Measurements from ENCODE around the gene IL1RAP. TPM values are rescaled to one million over a fixed set of nuclear protein-coding genes. Genes with fewer than 3 reads are reported as not detected.
"Not testable (repeated sequence)": the region's sequence is repeated elsewhere in the genome, so short reads cannot be mapped to it uniquely, and the experiment has no call there.

Gene IL1RAP
- total RNA-seq, 1 experiment from 2014 or later: 186 TPM

DNA sequence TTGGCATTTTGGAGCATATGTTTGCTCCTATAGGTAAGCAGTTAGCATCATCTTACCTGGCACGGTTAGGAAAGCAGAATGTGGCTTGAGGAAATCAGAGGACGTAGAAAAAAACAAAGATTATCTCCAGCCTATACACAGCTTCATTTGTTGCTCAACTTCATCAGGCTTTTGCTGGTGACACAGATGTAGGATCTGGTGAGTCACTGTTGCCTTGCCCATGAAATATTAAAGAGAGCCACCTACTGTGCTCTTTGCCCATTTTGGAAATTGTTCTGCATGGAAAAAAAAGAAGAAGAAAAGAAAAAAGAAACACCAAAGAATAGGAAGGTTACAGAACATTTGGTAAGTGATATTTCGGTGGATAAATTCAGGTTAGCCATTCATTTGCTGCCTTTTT, 3.8 kb downstream of the IL1RAP start:
- no peaks in the 10 kb centered on the region for H3K27me3 Mint-ChIP-seq (ENCODE audit: unreplicated experiment)
- peaks cover 78% of the 10 kb centered on the region for H3K36me3 Mint-ChIP-seq (ENCODE audit: insufficient read depth, unreplicated experiment)
- peak overlapping the region; percentile 90 for H3K4me3 Mint-ChIP-seq (ENCODE audit: low read depth, unreplicated experiment)
- intact Hi-C loops (cut with micrococcal nuclease; ENCODE audit: unreplicated experiment): loop anchor here (2.0 to 5.0 kb wide), 6 partner anchors 43 to 200 kb away; partner anchors contain the start of gene TMEM207
- DNase-seq: peak; percentile 37
- H3K27ac Mint-ChIP-seq (ENCODE audit: unreplicated experiment): peak overlapping the region; percentile 88
- CTCF ChIA-PET: interaction anchor here (0.6 to 4.8 kb wide), 13 partner anchors 8 to 368 kb away, joined by 3 to 27 read pairs (median 5); no protein-coding TSS in a partner anchor
- H3K9me3 Mint-ChIP-seq (ENCODE audit: low read depth, unreplicated experiment): peaks cover 2% of the 10 kb centered on the region
- no TSS peak for BruUV-seq (replicated peaks)
- H3K4me1 Mint-ChIP-seq (ENCODE audit: low read depth, unreplicated experiment): peaks cover 67% of the 10 kb centered on the region
- no peak for TF ChIP-seq CTCF (IDR thresholded peaks at IDR 0.05; ENCODE audit: unreplicated experiment)

DNA sequence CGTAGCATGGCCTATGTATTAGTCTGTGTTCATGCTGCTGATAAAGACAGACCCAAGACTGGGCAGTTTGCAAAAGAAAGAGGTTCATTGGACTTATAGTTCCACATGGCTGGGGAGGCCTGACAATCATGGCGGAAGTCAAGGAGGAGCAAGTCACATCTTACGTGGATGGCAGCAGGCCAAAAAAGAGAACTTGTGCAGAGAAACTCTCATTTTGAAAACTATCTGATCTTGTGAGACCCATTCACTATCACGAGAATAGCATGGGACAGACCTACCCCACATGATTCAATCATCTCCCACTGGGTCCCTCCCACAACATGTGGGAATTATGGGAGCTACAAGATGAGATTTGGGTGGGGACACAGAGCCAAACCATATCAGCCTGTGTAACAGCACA, 4.6 kb downstream of the IL1RAP start:
- not testable (repeated sequence) for H3K27me3 Mint-ChIP-seq (ENCODE audit: unreplicated experiment); H3K9me3 Mint-ChIP-seq (ENCODE audit: low read depth, unreplicated experiment); BruUV-seq (replicated peaks); DNase-seq
- Mint-ChIP-seq H3K4me1 (ENCODE audit: low read depth, unreplicated experiment) (peaks cover 64% of the 10 kb centered on the region), H3K27ac (ENCODE audit: unreplicated experiment) (peak overlapping the region; percentile 88), H3K36me3 (ENCODE audit: insufficient read depth, unreplicated experiment) (peaks cover 73% of the 10 kb centered on the region), H3K4me3 (ENCODE audit: low read depth, unreplicated experiment) (peak overlapping the region; percentile 90)
- CTCF ChIA-PET: interaction anchor here (0.7 to 1.5 kb wide), 2 partner anchors 40 to 68 kb away, joined by 3 to 5 read pairs; no protein-coding TSS in a partner anchor
- intact Hi-C loops (cut with micrococcal nuclease; ENCODE audit: unreplicated experiment): loop anchor here (5.0 kb wide), 1 partner anchor 201 kb away; no protein-coding TSS in a partner anchor

GRCh38 chr3:190519886-190520285, 6.0 kb downstream of the IL1RAP start:
- intact Hi-C loops (cut with micrococcal nuclease; ENCODE audit: unreplicated experiment): loop anchor here (5.0 kb wide), 1 partner anchor 203 kb away; no protein-coding TSS in a partner anchor
- H3K9me3 Mint-ChIP-seq (ENCODE audit: low read depth, unreplicated experiment): peaks cover 2% of the 10 kb centered on the region
- H3K4me1 Mint-ChIP-seq (ENCODE audit: low read depth, unreplicated experiment): peaks cover 74% of the 10 kb centered on the region
- TF ChIP-seq CTCF (IDR thresholded peaks at IDR 0.05; ENCODE audit: unreplicated experiment): no peak
- DNase-seq: no peak
- H3K27ac Mint-ChIP-seq (ENCODE audit: unreplicated experiment): peak overlapping the region; percentile 11
- no TSS peak for BruUV-seq (replicated peaks)
- CTCF ChIA-PET: interaction anchor here (1.1 kb wide), 1 partner anchor 14 kb away, joined by 3 read pairs; no protein-coding TSS in a partner anchor
- H3K36me3 Mint-ChIP-seq (ENCODE audit: insufficient read depth, unreplicated experiment): peaks cover 60% of the 10 kb centered on the region
- H3K27me3 Mint-ChIP-seq (ENCODE audit: unreplicated experiment): no peaks in the 10 kb centered on the region
- no peak overlapping the region for H3K4me3 Mint-ChIP-seq (ENCODE audit: low read depth, unreplicated experiment)

DNA sequence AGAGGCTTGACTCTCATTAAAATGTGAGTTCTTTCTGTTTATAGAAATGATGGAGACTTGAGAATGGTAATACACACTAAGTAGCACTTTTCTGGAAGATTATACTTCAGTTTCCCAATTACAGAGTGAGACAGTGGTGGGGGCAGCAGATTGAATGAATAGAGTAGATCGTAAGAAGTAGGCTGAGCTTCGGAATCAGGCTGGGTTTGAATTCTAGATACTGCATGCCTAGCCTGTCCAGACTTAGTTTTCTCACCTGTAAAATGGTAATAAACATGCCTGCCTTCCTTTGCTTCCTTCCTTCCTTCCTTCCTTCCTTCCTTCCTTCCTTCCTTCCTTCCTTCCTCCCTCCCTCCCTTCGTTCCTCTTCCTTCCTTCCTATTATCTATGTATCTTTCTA, 8.1 kb downstream of the IL1RAP start:
- peaks cover 43% of the 10 kb centered on the region for H3K36me3 Mint-ChIP-seq (ENCODE audit: insufficient read depth, unreplicated experiment)
- intact Hi-C loops (cut with micrococcal nuclease; ENCODE audit: unreplicated experiment): no loop called here
- BruUV-seq (replicated peaks): no TSS peak
- H3K27me3 Mint-ChIP-seq (ENCODE audit: unreplicated experiment): no peaks in the 10 kb centered on the region
- no peak overlapping the region for H3K27ac Mint-ChIP-seq (ENCODE audit: unreplicated experiment)
- DNase-seq: no peak
- peaks cover 2% of the 10 kb centered on the region for H3K9me3 Mint-ChIP-seq (ENCODE audit: low read depth, unreplicated experiment)
- H3K4me1 Mint-ChIP-seq (ENCODE audit: low read depth, unreplicated experiment): peaks cover 70% of the 10 kb centered on the region
- CTCF ChIA-PET: interaction anchor here (0.9 kb wide), 1 partner anchor 172 kb away, joined by 3 read pairs; no protein-coding TSS in a partner anchor
- H3K4me3 Mint-ChIP-seq (ENCODE audit: low read depth, unreplicated experiment): no peak overlapping the region
- no peak for TF ChIP-seq CTCF (IDR thresholded peaks at IDR 0.05; ENCODE audit: unreplicated experiment)

DNA sequence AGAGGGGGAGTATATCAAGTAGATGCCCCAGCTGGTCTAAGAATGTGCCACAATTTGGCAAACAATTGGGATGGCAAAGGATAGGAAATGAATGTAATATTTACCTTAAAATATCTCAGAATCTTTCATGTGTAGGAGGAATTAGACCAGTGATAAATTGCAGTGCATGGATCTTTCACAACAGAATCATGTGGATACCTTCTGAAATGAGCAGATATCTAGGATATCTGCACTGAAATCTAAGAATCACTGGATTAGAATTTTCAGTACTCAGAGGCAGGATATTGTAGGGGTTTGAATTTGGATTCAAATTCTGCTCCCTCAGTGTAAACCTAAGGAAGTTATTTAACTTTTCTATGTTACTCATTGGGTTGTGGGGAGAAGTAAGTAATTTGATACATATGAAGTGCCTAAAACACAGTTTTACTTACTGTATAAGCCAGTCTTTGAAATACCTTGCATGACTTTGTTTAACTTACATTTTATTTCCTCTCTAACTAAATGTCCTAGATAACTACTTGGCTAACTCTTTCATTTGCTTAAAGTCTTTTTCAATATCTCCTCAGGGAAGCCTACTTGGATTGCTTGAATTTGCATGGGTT, 8.8 kb downstream of the IL1RAP start:
- Mint-ChIP-seq H3K36me3 (ENCODE audit: insufficient read depth, unreplicated experiment) (peaks cover 38% of the 10 kb centered on the region), H3K4me3 (ENCODE audit: low read depth, unreplicated experiment) (no peak overlapping the region), H3K9me3 (ENCODE audit: low read depth, unreplicated experiment) (peaks cover 2% of the 10 kb centered on the region), H3K27me3 (ENCODE audit: unreplicated experiment) (no peaks in the 10 kb centered on the region), H3K27ac (ENCODE audit: unreplicated experiment) (peak overlapping the region; percentile 30), H3K4me1 (ENCODE audit: low read depth, unreplicated experiment) (peaks cover 63% of the 10 kb centered on the region)
- CTCF ChIA-PET: interaction anchor here (0.7 kb wide), 1 partner anchor 101 kb away, joined by 3 read pairs; no protein-coding TSS in a partner anchor
- no TSS peak for BruUV-seq (replicated peaks)
- no peak for DNase-seq
- no peak for TF ChIP-seq CTCF (IDR thresholded peaks at IDR 0.05; ENCODE audit: unreplicated experiment)
- intact Hi-C loops (cut with micrococcal nuclease; ENCODE audit: unreplicated experiment): no loop called here
